Heart left ventricle (tissue), 13 donors: ENCODE results near the gene VSIG10L.

ENCODE experiments used
- CTCF ChIP-seq, 12 donors: fragments of 200-600 bp; sonication (generic) in 4 of 12; IDR thresholded peaks; one replicate each; pipeline versions ENCODE4 v1.5.0 to v1.8.0; 2018 to 2022; ENCODE audit warnings: antibody characterized with exemption in 12 of 12, mild to moderate bottlenecking in 5 of 12
- POLR2A ChIP-seq, 2 donors: fragments of 450-650 bp; IDR thresholded peaks; one replicate each; pipeline ENCODE4 v1.6.1; 2017; ENCODE audit warnings: antibody characterized with exemption in 2 of 2, mild to moderate bottlenecking in 2 of 2, moderate library complexity in 2 of 2
- donor health status: ischemic (EF 13 %, LVEDD 7.1; RV severe dilation, severe dysfunction).
- donor health status: DM: no; HTN: yes; CAD: no.
- donor health status: DM: no; HTN: no; CAD: no.
- donor health status: ischemic (EF 25% LVEDD 6.9; RV normal size, moderate dysfunction).
- donor health status: ischemic (EF 25% LVEDD 5.7; RV mildly dilated, moderate dysfunction).
- donor health status: ischemic (EF 35%, LVEDD 5.7; RV mildly dilated, moderate dysfunction).
- donor health status: nonischemic (EF 11% LVEDD 7.7; RV severe dilation, severe dysfunction).
- donor health status: DM: yes; HTN: yes; CAD: no.
- donor health status: PGD.
- donor health status: ischemic (EF 29% LVEDD 5.4; RV normal size, mild dysfunction).
- donor health status: nonischemic (EF 23%, LVEDD 6.1; RV moderate dilation, normal function).

- TF ChIP-seq CTCF (IDR thresholded peaks at IDR 0.05) (no peak), POLR2A (IDR thresholded peaks at IDR 0.05) (no peak)
Measured at GRCh38 chr19:51333836-51334460, 8.0 kb downstream of the VSIG10L start.
